ENCODE data around the gene JUND.

JUND gene

DNA sequence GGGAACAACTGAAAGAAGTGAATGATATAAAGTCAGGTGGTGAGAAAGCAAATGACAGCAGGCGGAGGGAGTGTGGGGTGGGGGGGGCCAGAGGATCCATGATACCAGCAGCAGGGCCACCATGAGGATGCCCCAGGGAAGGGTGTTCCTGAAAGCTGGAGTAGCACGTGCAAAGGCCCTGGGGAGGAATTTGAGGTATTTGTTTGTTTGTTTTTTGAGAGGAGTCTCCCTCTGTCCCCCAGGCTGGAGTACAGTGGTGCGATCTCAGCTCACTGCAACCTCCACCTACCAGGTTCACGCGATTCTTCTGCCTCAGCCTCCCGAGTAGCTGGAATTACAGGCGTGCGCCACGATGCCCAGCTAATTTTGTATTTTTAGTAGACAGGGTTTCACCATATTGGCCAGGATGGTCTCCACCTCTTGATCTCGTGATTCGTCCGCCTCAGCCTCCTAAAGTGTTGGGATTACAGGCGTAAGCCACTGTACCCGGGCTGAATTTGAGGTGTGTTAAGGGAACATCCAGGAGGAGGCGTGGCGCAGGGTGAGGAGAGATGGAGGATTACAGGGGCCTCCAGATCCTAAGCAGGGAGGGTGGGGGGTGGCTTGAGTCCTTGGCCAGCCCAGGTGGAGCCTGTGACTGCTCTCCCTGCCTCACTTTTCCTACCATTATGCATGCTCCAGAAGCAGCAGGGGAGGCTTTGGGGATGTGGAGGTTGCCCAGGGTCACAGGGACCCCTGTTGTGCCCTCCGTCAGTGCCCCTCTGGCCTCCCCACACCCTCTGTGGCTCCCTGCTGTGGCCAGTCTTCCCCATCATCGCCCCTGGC lies 12.4 kb upstream of the JUND start:
- H3K4me3 ChIP-seq (ENCODE audit: low read depth, low read length), result no peak overlapping the region
- no peak for DNase-seq (ENCODE audit: low read depth)
- TF ChIP-seq, protein P1, sequence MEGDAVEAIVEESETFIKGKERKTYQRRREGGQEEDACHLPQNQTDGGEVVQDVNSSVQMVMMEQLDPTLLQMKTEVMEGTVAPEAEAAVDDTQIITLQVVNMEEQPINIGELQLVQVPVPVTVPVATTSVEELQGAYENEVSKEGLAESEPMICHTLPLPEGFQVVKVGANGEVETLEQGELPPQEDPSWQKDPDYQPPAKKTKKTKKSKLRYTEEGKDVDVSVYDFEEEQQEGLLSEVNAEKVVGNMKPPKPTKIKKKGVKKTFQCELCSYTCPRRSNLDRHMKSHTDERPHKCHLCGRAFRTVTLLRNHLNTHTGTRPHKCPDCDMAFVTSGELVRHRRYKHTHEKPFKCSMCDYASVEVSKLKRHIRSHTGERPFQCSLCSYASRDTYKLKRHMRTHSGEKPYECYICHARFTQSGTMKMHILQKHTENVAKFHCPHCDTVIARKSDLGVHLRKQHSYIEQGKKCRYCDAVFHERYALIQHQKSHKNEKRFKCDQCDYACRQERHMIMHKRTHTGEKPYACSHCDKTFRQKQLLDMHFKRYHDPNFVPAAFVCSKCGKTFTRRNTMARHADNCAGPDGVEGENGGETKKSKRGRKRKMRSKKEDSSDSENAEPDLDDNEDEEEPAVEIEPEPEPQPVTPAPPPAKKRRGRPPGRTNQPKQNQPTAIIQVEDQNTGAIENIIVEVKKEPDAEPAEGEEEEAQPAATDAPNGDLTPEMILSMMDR (IDR thresholded peaks at IDR 0.05; ENCODE audit: control insufficient read depth, extremely low read depth, insufficient read depth), result no peak

GRCh38 chr19:18292810-18293641 lies 11.6 kb upstream of the JUND start:
- no peak for DNase-seq (ENCODE audit: low read depth)
- TF ChIP-seq, protein P1 (IDR thresholded peaks at IDR 0.05; ENCODE audit: control insufficient read depth, extremely low read depth, insufficient read depth), result no peak
- H3K4me3 ChIP-seq (ENCODE audit: low read depth, low read length), result no peak overlapping the region

DNA sequence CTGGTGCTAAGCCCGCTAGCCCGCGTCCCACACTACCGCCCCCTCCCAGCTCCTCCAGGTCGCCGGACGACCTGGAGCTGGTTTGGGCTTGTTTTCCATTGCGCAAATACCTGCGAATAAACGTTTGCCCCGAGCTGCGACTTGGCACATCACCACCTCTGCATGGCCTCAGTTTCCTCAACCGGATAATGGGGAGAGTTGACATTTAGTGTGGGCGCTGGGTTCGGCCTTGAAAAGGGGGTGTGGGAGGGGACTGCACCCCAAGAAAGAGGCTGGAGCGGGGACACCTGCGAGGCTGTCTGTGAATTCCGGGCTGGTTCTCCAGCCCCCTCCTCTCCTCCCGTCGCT lies 11.0 kb upstream of the JUND start:
- TF ChIP-seq, protein P1 (IDR thresholded peaks at IDR 0.05; ENCODE audit: control insufficient read depth, extremely low read depth, insufficient read depth), result no peak
- no peak overlapping the region for H3K4me3 ChIP-seq (ENCODE audit: low read depth, low read length)
- no peak for DNase-seq (ENCODE audit: low read depth)

GRCh38 chr19:18291590-18292461 lies 10.4 kb upstream of the JUND start:
- no peak for DNase-seq (ENCODE audit: low read depth)
- TF ChIP-seq, protein P1 (IDR thresholded peaks at IDR 0.05; ENCODE audit: control insufficient read depth, extremely low read depth, insufficient read depth), result no peak
- no peak overlapping the region for H3K4me3 ChIP-seq (ENCODE audit: low read depth, low read length)

- H3K4me3 ChIP-seq (ENCODE audit: low read depth, low read length), result no peak overlapping the region
- TF ChIP-seq, protein P1 (IDR thresholded peaks at IDR 0.05; ENCODE audit: control insufficient read depth, extremely low read depth, insufficient read depth), result no peak
- DNase-seq (ENCODE audit: low read depth), result no peak
Observed at GRCh38 chr19:18291019-18291524, 9.7 kb upstream of the JUND start.

DNA sequence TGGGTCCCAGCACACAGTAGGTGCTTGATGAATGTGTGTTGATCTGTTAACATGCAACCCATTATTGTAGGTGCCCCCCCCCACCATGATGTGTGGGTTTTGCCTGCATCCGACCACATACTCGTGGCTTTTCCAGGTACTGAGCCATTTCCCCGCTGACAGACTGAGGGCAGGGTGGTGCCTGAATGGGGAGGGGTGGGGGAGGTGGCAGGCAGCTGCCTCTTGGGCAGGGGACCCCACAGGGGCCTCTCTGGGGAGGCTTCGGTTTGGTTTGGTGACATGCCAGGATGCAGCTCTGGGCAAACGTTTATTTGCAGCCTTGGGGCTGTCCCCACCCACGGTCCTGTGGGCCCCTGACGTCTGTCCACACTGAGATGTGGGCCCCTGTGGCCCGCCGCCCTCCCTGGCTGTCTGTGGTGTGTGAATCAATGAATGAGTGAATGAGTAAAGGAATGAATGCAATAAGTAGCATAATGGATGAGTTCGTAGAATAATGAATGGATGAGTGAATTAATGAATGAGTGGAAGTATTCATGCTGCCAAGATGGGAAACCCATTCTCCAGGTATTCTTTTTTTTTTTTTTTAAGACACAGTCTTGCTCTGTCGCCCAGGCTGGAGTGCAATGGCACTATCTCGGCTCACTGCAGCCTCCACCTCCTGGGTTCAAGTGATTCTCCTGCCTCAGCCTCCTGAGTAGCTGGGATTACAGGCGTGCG lies 9.0 kb upstream of the JUND start:
- no peak for DNase-seq (ENCODE audit: low read depth)
- no peak overlapping the region for H3K4me3 ChIP-seq (ENCODE audit: low read depth, low read length)
- TF ChIP-seq, protein P1 (IDR thresholded peaks at IDR 0.05; ENCODE audit: control insufficient read depth, extremely low read depth, insufficient read depth), result no peak

Measured in LNCaP clone FGC (cell line).